NCI-H345 treated with DMSO at 0.1 percent for 48 hours (cell line): Measurements from ENCODE around the gene NUP35.
"Not testable (repeated sequence)": the region's sequence is repeated elsewhere in the genome, so short reads cannot be mapped to it uniquely, and the experiment has no call there.

ENCODE experiments used
- DNase-seq: peaks from one replicate; lab custom pipeline; 2025; ENCODE audit not compliant: unreplicated experiment; lab: John Stamatoyannopoulos, UW

Gene NUP35

DNA sequence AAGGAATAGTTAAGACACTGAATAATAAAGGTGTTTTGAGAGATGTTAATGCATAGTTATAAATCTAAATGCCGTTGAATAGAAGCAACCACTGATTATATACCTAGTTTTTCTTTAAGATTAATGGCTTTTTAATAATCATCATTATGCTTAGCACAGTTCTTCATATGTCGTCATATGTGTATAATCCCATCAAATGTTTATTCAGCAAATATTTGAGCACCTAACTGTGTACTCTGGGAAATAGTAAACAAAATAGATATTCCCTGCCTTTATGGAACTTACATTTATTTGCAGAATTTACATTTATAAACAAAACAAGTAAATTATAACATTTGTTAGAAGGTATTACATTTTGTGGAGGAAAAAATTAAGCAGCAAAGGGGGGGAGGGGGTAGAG lies 9.8 kb downstream of the NUP35 start:
- no peak for DNase-seq

DNA sequence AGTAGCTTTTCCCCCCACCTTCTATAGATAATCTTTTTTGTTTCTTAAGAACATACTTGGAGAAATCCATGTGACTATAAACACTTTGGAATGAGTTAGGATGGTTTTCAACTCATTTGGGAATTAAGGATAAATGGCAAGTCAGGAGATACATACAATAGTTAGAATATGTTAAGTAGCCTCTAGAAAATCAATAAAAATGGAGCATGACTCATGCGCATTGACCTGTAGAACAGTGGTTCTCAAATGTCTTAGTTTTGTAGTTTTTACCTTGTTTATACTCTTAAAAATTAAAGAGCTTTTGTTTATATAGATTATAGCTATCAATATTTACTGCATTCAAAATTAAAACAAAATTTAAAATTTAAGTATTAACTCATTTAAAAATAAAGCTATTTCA lies 24.7 kb downstream of the NUP35 start:
- no peak for DNase-seq

DNA sequence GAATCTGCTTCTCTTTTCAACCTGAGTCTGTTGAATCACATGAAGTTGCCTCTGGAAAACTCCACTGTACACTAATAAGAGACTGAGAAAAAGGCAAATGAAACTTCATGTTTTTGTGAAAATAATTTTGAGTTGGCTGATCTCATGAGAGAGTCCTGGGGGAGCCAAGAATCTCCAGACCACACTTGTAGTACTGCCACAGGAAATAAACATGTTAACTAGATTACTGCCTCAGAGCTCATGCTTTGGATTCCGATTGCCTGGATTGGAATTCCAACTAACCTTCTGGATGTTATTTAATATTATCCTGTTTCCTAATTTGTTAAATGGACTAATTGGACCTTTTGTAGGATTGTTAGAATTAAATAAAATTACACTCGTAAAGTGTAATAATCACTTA lies 25.2 kb downstream of the NUP35 start:
- DNase-seq, result no peak

DNA sequence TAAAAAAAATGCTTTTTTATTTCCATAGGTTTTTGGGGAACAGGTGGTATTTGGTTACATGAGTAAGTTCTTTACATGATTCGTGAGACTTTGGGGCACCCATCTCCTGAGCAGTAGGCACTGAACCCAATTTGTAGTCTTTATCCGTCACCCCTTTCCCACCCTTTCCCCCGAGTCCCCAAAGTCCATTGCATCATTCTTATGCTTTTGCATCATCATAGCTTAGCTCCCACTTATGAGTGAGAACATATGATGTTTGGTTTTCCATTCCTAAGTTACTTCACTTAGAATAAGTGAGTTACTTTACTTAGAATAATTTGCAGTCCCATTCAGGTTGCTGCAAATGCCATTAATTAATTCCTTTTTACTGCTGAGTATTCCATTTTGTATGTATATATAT lies 28.0 kb downstream of the NUP35 start:
- not testable (repeated sequence) for DNase-seq

DNA sequence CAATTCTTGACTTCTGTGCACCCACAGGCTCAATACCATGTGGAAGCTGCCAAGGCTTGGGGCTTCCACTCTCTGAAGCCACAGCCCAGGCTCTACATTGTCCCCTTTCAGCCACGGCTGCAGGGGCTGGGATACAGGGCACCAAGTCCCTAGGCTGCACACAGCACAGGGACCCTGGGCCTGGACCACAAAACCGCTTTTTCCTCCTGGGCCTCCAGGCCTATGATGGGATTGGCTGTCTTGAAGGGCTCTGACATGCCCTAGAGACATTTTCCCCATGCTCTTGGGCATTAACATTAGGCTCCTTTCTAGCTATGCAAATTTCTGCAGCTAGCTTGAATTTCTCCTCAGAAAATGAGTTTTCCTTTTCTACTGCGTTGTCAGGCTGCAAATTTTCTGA lies 29.7 kb downstream of the NUP35 start:
- DNase-seq, result no peak

DNA sequence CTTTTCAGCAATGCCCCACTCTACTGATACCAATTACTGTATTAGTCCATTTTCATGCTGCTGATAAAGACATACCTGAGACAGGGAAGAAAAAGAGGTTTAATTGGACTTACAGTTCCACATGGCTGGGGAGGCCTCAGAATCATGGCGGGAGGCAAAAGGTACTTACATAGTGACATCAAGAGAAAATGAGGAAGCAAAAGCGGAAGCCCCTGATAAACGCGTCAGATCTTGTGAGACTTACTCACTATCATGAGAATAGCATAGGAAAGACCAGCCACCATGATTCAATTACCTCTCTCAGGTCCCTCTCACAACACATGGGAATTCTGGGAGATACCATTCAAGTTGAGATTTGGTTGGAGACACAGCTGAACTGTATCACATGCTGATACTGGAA lies 30.5 kb downstream of the NUP35 start:
- DNase-seq, result not testable (repeated sequence)

DNA sequence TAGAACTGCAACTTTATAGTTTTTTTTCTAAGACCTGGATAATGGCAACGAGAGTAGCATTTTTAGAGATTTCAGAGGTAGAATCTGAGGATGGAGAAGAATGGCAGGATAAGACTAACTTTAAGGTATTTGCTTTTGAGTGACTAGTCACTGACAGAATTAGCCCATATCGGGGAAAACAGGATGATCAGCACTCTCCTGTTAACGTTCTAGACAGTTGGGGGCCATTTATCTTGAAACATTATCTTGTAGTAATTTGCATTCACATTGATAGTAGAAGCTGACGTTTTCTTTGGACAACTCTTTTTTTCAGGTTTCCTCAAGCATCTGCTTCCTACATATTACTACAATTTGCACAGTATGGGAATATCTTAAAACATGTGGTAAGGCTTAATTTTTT lies 32.9 kb downstream of the NUP35 start:
- no peak for DNase-seq

DNA sequence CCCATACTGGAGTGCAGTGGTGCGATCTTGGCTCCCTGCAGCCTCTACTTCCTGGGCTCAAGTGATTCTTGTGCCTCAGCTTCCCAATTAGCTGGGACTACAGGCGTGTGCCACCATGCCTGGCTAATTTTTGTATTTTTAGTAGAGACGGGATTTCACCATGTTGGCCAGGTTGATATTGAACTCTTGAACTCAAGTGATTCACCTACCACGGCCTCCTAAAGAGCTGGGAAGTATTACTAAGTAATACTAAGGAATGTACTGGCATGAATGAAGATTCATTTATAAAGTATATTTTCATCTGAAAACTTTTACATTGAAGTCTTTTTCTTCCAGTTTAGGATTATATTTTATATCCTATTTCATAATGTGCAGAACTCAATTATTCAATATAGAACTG lies 38.1 kb downstream of the NUP35 start:
- DNase-seq, result no peak

DNA sequence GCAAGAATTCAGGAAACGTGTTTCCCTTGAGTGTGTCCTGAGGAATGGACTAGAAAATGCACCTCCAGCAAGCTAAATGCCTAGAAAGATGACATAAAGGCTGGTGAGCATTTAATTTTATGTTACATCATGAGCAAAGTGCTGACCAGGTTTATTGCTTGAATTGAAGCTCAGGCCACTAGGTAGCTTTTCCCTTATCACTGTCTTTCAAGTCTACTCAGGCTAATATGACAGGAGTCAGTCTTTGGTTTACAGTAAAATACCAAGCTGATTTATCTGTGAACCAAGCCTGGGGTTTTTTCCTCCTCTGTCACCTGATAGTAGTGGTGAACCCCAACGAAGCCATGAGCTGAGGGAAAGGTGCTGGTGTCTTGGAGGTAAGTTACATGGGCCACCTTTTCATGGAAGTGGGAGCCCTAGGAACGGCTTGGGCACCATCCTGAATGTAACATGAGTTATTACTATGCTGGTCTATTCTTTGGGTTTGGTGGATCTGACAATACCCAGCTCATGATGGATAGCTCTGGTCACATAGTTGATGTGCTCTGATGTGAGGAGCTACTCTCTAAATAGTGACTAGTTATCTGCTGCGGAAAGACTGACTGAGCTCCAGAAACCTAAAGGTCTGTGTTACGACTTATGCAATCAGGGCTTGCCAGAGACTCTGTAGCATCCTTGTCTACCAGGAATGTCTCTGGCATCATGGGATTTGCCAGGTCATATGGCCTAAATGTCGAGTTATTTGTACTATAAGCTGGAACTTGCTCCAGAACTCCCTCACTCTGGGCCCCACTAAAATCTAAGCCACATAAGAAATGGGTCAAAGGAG lies 39.8 kb downstream of the NUP35 start:
- no peak for DNase-seq

DNA sequence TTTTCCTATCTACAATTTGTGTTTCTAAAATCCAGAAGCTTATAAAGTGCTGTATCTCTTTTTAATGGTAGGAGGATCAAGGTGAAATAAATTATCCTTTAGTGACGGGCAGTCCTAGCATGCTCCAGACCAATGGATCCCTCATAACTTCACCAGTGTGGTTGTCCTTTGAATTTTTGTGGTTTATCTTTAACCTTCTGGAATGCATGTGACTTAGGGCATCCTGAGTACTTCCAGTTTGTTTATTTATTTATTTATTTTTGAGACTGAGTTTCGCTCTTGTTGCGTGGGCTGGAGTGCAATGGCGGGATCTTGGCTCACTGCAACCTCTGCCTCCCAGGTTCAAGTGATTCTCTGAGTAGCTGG lies 40.4 kb downstream of the NUP35 start:
- DNase-seq, result no peak

DNA sequence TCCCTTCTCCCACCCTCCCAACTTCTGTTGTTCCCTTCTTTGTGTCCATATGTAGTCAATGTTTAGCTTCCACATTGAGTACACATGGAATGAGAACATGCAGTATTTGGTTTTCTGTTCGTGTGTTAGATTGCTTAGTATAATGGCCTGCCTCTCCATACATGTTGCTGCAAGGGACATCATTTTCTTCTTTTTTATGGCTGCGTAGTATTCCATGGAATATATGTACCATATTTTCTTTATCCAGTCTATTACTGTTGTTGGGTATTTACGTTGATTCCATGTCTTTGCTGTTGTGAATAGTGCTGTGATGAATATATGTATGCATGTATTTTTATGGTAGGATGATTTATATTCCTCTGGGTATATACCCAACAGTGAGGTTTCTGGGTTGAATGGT lies 42.0 kb downstream of the NUP35 start:
- DNase-seq, result no peak

DNA sequence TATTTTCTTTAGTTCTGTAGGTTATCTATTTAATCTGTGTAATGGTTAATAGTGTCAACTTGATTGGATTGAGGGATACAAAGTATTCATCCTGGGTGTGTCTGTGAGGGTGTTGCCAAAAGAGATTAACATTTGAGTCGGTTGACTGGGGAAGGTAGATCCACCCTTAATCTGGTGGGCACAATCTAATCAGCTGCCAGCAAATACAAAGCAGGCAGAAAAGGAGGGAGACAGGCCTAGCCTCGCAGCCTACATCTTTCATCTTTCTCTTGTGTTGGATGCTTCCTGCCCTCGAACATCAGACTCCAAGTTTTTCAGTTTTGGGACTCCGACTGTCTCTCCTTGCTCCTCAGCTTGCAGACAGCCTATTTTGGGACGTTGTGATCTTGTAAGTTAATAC lies 42.7 kb downstream of the NUP35 start:
- not testable (repeated sequence) for DNase-seq

DNA sequence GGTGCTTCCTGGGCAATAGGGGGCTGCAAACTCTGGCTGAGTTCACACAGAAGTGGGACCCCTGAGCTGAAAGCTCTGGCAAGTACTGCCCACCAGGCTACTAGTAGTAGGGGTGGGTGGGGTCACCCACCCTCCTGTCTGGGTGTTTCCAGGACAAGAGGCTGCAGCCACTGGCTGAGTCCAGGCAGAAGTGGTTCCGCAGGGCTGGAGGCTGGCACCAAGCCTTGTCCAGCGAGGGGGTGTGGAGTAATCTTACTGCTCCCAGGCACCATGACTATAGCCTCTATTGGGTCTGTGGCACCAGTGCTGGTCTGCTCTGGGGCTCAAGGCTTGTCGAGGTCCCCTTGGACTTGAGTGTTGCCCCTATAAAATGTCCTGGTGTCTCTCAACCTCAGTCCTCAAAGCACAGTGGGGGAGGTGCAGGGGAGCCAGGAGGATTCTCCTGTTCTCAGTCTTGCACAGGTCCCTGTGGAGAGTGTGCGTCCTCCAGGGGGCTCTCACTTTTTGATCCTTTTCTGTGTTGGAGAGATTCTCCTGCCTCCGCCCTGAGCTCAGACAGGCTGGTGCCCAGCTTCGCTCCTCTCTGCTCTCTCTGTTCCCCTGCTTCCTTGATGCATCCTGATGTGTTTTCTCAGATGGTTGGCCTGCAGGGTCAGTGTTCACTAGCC lies 48.1 kb downstream of the NUP35 start:
- DNase-seq, result no peak

DNA sequence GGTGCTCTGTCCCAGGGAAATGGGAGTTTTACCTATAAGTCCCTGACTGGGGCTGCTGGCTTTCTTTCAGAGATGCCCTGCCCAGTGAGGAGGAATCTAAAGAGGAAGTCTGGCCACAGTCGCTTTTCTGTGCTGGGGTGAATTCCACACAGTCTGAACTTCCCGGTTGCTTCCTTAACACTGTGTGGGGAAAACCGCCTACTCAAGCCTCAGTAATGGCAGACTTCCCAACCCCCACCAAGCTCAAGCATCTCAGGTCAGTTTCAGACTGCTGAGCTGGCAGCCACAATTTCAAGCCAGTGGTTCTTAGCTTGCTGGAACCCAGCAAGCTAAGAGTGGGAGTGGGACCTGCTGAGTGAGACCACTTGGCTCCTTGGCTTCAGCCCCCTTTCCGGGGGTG lies 54.9 kb downstream of the NUP35 start:
- DNase-seq, result no peak

DNA sequence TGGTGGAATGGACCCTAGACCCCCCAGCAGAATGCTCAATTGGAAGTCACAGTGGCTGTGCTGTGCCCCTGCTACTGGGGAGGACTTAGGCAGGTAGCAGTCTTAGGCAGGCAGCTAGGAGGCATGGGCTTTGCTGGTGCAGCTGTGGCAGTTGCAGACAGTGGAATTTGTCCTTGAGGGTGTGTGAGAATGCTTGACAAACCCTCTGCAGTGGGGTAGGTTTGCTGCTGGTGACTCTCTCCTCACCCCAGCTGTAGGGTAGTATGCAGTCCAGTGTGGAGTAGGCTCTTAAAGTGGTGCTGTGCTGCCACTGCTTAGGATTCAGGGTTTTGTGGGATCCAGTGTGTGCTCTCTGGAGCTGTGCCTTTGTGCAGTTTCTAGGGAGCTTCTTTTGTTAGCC lies 61.3 kb downstream of the NUP35 start:
- no peak for DNase-seq

DNA sequence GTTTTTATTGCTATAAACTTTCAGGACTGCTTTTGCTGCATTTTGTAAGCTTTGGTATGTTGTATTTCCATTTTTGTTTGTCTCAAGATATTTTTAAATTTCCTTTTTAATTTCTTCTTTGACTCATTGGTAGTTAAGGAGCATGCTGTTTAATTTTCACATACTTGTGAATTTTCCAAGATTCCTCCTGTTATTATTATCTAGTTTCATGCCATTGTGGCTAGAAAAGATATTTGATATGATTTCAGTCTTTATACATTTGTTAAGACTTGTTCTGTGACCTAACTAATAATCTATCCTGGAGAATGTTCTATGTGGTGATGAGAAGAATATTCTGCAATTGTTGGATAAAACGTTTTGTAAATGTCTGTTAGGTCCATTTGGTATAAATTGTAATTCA lies 62.1 kb downstream of the NUP35 start:
- DNase-seq, result no peak

DNA sequence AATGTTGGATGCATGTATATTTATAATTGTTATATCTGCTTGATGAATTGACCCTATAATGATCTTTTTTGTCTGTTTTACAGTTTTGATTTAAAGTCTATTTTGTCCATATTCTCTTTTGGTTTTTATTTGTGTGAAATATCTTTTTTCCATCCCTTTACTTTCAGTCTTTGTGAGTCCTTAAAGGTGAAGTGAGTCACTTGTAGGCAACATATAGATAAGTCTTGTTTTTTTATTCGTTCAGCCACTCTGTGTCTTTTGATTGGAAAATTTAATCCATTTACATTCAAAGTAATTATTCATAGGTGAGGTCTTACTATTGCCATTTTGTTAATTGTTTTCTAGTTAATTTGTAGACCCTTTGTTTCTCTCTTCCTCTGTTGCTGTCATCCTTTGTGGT lies 62.5 kb downstream of the NUP35 start:
- no peak for DNase-seq

DNA sequence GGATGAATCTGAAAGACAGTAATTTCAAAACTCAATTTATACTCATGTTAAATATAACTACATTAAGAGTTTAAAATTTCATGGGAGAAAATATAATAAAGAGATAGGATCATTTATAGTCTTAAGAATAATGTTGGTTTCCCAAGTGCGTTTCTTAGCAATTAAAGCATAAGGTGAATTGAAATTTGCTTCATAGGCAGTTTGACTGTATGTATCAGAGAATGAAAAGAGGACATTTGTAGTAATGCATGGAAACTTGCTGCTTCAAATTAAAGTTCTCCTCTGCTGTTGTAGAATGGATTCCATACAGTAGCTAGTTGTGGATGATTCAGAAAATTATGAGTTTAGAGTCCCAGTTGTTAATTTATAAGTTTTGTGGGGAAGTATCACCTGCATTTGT lies 68.1 kb downstream of the NUP35 start:
- DNase-seq, result no peak

DNA sequence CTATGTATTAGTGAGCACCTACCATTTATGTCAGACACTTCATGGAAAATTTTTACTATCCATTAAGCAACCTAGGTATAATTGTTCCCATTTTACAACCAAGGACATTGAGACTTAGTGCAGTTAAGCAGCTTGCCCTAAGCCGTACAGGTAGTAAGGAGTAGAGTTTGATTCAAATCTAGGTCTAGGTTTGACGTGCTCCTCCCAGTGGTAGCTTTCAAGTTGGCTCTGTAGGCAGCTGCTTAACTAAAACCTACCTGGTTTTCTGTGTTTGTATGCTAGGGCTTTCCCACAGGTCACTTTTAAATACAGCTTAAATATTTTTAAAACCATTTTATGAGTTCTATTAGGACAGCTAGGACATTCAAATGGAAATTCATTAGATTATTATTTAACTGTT lies 69.7 kb downstream of the NUP35 start:
- no peak for DNase-seq

DNA sequence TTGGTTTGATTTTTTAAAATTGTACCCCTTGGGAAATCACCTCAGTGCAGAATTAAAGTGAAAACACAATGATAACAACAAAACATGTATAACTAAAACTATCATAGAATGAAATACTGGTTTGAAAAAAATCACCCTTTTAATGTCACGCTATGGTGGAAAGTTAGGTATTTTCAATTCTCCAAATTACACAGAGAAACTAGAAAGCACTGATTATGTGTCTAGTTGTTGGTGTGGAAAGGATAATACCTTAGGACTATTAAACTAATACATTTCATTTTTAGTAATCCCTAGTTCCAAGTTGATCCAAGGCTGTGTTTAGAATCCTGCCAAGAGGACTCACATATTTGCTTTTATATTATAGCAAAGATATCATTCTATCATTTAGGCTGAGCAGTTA lies 71.2 kb downstream of the NUP35 start:
- no peak for DNase-seq

DNA sequence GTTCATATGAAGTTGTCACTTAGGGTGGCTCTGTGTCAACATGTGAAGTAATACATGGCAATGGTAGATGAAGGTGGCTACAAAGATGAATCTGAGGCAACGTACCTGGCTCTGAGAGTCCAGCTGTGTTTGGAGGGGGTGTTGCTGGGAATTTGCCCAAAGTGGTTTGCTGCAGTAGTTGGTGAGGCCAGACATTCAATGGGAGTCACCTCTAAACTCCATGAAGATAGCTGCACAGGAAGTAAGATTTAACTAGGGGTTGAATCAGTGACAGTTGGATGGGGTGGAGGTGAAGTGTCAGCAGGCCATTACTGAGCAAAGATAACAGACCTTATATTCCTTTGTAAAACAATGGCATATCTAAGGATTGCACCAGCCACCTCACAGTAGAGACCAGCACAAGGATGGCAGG lies 71.8 kb downstream of the NUP35 start:
- no peak for DNase-seq

DNA sequence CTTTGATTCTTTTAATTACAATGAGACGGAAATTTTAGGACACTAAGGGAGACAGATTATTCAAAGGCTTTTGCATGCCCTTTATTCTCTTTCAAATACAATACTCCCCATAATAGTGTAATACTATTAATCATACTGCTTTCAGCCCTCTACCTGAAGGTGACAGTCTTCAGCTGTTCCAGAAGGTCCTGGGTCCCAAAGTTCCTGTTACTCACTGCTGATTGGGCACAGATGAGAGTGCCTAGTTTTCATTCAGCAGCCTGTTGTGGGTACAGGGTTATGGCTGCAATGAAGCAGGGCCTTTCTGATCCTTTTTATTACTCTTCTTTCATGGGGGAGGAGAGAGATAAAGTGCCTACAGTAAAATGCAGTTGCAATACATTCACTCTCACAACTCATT lies 80.2 kb downstream of the NUP35 start:
- no peak for DNase-seq

DNA sequence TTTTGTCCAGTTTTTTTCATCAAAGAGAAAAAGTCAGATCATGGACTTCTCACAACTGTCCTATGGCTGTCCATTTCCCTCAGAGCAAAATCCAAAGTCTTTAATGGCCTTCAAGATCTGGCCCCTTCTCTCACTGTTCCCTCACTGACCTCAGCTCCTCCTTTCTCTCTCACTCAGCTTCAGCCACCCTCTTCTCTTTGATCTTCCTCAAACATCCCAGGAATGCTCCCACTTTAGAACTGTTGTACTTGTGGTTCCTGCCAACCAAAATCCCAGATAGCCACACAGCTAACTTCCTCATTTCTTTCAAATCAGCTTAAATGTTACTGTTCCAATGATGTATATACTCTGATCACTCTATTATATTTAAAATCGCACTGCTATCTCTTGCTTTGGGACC lies 82.9 kb downstream of the NUP35 start:
- DNase-seq, result no peak
